Osteoblast (primary cell): ENCODE data around the gene CPXM2. TPM values are rescaled to one million over a fixed set of nuclear protein-coding genes. Genes with fewer than 3 reads are reported as not detected.
"Not testable (repeated sequence)": the region's sequence is repeated elsewhere in the genome, so short reads cannot be mapped to it uniquely, and the experiment has no call there.

Source experiments
- DNase-seq: peaks from one replicate; pipeline ENCODE4 v3.0.0; 2011; ENCODE audit warnings: low spot score, mixed read lengths; ENCODE audit not compliant: insufficient read length; ENCODE audit errors: missing footprints
- H2AFZ ChIP-seq: 2 replicates; pipeline ENCODE4 v1.6.0; 2011; ENCODE audit warnings: mild to moderate bottlenecking, low read length
- H3K27ac ChIP-seq: 2 replicates; pipeline ENCODE4 v1.5.1; 2011; ENCODE audit warnings: mild to moderate bottlenecking, low read depth, low read length, moderate library complexity
- H3K27me3 ChIP-seq: 2 replicates; pipeline ENCODE4 v1.6.0; 2012; ENCODE audit warnings: mild to moderate bottlenecking, control low read depth, inconsistent platforms, low read length, moderate library complexity; ENCODE audit not compliant: insufficient read depth
- H3K36me3 ChIP-seq: 2 replicates; pipeline ENCODE4 v1.5.1; 2011; ENCODE audit warnings: mild to moderate bottlenecking, low read length, control low read depth, moderate library complexity; ENCODE audit not compliant: insufficient read depth
- H3K4me1 ChIP-seq: 2 replicates; pipeline ENCODE4 v1.5.1; 2011; ENCODE audit warnings: mild to moderate bottlenecking, low read length, control low read depth, moderate library complexity; ENCODE audit not compliant: insufficient read depth
- H3K4me2 ChIP-seq: 2 replicates; pipeline ENCODE4 v1.6.0; 2011; ENCODE audit warnings: mild to moderate bottlenecking, low read length; ENCODE audit not compliant: insufficient read depth
- H3K4me3 ChIP-seq: fragments of 200-600 bp; sonication (generic); 3 replicates; pipeline ENCODE4 v1.5.1; 2012; ENCODE audit warnings: mild to moderate bottlenecking, low read length, inconsistent platforms; ENCODE audit not compliant: insufficient read depth
- H3K79me2 ChIP-seq: 2 replicates; pipeline ENCODE4 v1.6.0; 2012; ENCODE audit warnings: mild to moderate bottlenecking, low read length, control low read depth, inconsistent platforms; ENCODE audit not compliant: insufficient read depth
- H3K9me3 ChIP-seq: 2 replicates; pipeline ENCODE4 v1.5.1; 2011; ENCODE audit warnings: low read depth, low read length, control low read depth
- H4K20me1 ChIP-seq: 2 replicates; pipeline ENCODE4 v1.6.0; 2012; ENCODE audit warnings: mild to moderate bottlenecking, low read length, control low read depth; ENCODE audit not compliant: insufficient read depth
- total RNA-seq: library from RNA; depleted of rRNA; stranded (reverse); fragments of >200 nt; gene quantifications from 2 replicates; pipeline ENCODE4 v1.2.3, GENCODE V29; 2012
- TF ChIP-seq, protein P1 (sequence below): IDR thresholded peaks from 2 replicates; pipeline ENCODE4 v1.5.1; 2011; ENCODE audit warnings: mild to moderate bottlenecking, low read depth, low read length, moderate library complexity; ENCODE audit errors: extremely low read depth

The CPXM2 gene
- total RNA-seq, 1 donor: 0.36 TPM

DNA sequence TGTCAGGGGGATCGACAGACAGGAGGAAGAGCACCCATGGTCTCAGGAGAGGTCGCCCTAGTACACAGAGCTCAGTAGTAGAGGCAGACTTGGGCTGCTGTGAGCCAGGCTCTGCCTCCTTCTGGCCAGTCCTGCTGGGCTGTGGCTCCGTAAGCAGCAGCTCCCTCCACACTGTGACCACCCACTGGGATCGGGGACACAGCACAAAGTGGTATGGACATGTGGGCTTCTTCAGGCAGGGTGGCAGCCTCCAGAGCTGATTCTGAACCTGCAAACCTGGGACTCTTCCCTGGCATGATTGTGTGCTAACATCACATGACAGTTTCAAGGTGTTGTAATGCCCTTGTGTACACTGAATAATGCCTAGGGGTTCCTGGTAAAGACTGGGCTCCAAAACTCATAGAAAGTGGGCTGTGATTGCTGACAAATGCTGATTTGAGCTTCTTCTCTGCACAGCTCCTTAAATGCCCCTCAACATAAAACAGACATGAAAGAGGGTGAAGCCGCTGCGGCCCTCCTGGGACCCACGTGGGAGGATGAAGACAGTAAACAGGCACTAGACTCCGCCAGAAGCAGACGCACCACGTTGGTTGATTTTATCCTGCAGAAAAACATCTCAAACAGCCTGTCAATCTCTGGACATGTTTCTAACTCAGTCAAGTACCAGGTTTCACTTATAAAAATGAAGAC, 148.7 kb downstream of the CPXM2 start:
- Histone ChIP-seq H4K20me1 (no peaks in the 10 kb centered on the region), H3K27ac (no peak overlapping the region), H2AFZ (no peak overlapping the region), H3K27me3 (no peaks in the 10 kb centered on the region), H3K36me3 (no peaks in the 10 kb centered on the region), H3K4me1 (no peaks in the 10 kb centered on the region), H3K4me2 (no peak overlapping the region), H3K9me3 (no peaks in the 10 kb centered on the region), H3K79me2 (no peaks in the 10 kb centered on the region), H3K4me3 (no peak overlapping the region)
- TF ChIP-seq, protein P1, sequence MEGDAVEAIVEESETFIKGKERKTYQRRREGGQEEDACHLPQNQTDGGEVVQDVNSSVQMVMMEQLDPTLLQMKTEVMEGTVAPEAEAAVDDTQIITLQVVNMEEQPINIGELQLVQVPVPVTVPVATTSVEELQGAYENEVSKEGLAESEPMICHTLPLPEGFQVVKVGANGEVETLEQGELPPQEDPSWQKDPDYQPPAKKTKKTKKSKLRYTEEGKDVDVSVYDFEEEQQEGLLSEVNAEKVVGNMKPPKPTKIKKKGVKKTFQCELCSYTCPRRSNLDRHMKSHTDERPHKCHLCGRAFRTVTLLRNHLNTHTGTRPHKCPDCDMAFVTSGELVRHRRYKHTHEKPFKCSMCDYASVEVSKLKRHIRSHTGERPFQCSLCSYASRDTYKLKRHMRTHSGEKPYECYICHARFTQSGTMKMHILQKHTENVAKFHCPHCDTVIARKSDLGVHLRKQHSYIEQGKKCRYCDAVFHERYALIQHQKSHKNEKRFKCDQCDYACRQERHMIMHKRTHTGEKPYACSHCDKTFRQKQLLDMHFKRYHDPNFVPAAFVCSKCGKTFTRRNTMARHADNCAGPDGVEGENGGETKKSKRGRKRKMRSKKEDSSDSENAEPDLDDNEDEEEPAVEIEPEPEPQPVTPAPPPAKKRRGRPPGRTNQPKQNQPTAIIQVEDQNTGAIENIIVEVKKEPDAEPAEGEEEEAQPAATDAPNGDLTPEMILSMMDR: no peak
- DNase-seq: no peak

DNA sequence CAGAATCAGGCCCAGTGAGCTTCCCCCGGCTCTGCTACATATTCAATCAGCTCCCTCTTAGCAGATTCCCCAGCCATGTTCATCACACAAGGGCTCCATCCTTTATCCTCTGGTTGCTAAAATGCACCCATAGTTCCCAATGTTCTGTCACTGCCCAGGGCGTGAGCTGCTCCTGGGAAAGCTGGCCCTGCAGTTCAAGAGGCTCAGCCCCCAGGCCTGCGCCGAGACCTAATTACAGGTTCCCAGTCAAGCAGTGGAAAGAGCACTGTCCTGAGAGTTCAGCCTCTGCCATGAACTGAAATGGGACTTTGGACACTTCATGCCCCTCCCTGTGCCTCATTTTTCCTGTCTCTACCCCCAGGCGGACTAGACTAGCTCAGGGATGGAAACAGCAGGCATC, 149.9 kb downstream of the CPXM2 start:
- TF ChIP-seq, protein P1: no peak
- H3K79me2 ChIP-seq: no peaks in the 10 kb centered on the region
- no peak for DNase-seq
- H4K20me1 ChIP-seq: no peaks in the 10 kb centered on the region
- H2AFZ ChIP-seq: no peak overlapping the region
- no peak overlapping the region for H3K4me3 ChIP-seq
- no peaks in the 10 kb centered on the region for H3K4me1 ChIP-seq
- H3K4me2 ChIP-seq: no peak overlapping the region
- H3K9me3 ChIP-seq: no peaks in the 10 kb centered on the region
- H3K27ac ChIP-seq: no peak overlapping the region
- H3K36me3 ChIP-seq: no peaks in the 10 kb centered on the region
- H3K27me3 ChIP-seq: no peaks in the 10 kb centered on the region

DNA sequence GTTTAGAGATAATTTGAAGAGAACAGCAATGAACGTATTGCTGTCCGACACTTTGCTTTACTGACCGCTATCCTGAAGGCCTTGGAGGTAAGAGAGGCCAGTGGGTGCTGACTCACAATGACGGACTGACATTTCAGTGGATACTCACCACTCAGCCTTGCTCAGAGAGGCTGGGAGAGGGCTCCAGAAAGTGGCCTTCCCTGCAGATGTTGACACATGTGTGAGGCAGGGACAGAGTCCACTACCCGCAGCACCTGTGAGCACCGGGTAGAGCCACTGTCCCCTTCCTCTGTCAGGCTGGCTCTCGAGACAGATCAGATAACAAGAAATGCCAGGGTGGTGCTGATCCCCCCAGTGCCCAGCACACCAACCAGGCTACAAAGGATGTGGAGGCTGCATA, 150.5 kb downstream of the CPXM2 start:
- Histone ChIP-seq H4K20me1 (no peaks in the 10 kb centered on the region), H3K4me1 (no peaks in the 10 kb centered on the region), H3K4me2 (no peak overlapping the region), H3K36me3 (no peaks in the 10 kb centered on the region), H2AFZ (no peak overlapping the region), H3K4me3 (no peak overlapping the region), H3K79me2 (no peaks in the 10 kb centered on the region), H3K27me3 (no peaks in the 10 kb centered on the region), H3K27ac (no peak overlapping the region), H3K9me3 (no peaks in the 10 kb centered on the region)
- DNase-seq: no peak
- TF ChIP-seq, protein P1: no peak

DNA sequence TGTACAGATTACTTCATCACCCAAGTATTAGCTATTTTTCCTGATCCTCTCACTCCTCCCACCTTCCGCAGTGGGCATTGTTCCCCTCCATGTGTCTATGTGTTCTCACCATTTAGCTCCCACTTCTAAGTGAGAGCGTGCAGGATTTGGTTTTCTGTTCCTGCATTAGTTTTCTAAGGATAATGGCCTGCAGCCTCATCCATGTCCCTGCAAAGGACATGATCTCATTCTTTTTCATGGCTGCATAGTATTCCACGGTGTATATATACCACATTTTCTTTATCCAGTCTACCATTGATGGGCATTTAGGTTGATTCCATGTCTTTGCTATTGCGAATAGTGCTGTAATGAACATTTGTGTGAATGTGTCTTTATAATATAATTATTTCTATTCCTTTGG, 154.7 kb downstream of the CPXM2 start:
- H3K4me2 ChIP-seq, H3K4me3 ChIP-seq, H3K27ac ChIP-seq, H3K9me3 ChIP-seq, H2AFZ ChIP-seq, H3K79me2 ChIP-seq, H3K36me3 ChIP-seq, H3K27me3 ChIP-seq, H3K4me1 ChIP-seq, H4K20me1 ChIP-seq, DNase-seq: not testable (repeated sequence)
